ENCODE data around the gene FAM200A.
A peak's percentile ranks its signal among the peaks of the same experiment; 100 is the strongest.
"Not testable (repeated sequence)": the region's sequence is repeated elsewhere in the genome, so short reads cannot be mapped to it uniquely, and the experiment has no call there.

FAM200A gene

DNA sequence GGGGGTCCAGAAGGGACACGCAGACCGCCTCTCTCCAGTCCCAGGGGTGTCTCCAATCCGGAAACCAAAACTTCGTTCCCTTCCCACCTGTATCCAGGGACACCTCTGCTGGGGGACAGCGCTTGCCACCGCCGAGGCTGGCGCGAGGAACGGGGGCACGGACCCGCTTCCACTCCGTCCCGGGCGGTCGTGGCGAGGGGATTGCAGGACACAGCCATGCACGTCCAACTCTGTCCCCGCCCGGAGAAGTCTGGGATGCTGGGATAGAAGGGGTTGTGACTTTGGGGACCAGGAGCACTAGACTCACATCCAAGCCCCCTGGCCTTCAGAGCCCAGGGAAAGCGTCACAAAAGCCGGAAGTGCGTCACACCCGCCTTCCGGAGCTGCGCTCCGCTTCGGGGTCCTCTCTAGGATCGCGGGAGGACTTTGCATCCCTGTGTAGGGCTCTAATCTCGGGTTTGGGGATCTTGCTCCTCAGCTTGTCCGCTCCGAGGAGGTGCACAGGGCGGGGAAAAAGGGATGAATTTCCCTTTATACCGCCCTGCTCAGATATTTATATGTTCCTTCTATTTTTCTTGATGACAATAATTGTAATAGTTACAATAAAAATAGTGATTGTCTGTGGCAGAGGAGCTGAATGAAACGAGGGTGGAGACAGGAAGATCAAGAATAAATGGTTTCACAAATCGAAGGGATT lies at the start of gene FAM200A:
Gene FAM200A (minus strand): TSS at position 348 of the 697 bp plus-strand sequence. CDS start 3,707 bp downstream, outside the sequence.
- Histone ChIP-seq H3K4me1 (ENCODE audit: control insufficient read depth in 1 of 2, insufficient read depth in 2 of 2, low read length in 2 of 2) (peaks cover 0 to 15% of the 10 kb centered on the region in 2 donors), H3K4me3 (ENCODE audit: low read depth in 1 of 2, low read length in 2 of 2) (peak within 1 kb of the TSS; percentile 80 to 97), H3K27ac (ENCODE audit: low read length) (peak within 1 kb of the TSS; percentile 92), H3K27me3 (ENCODE audit: low read depth, low read length) (no peaks in the 10 kb centered on the region), H3K36me3 (ENCODE audit: control insufficient read depth in 1 of 2, insufficient read depth in 2 of 2, low read length in 2 of 2) (peaks cover 19 to 25% of the 10 kb centered on the region in 2 donors), H3K9me3 (ENCODE audit: control insufficient read depth in 1 of 2, low read length in 2 of 2) (peaks cover 0 to 5% of the 10 kb centered on the region in 2 donors)

DNA sequence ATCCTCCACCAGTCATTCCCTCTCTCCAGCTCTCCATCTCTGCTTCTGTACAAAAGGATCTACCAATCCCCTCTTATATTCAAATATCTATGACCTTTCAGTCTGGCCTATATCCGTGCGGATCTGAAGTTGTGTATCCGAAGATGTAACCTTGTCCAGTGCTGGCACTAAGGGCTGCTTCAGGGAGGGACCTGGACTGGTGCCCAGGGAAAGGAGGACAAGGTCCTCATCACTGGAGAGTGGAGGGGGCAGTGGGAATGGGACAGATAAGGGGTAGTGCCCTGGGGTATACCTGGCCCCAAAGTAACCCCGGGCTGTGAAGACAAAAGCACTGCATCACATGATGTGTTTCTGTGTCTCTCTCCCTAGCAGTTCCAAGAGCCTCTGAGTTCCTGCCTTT lies 47.9 kb upstream of the FAM200A start:
- Histone ChIP-seq H3K36me3 (ENCODE audit: control insufficient read depth in 1 of 2, insufficient read depth in 2 of 2, low read length in 2 of 2) (no peaks in the 10 kb centered on the region), H3K27ac (ENCODE audit: low read length) (no peak overlapping the region), H3K4me3 (ENCODE audit: low read depth in 1 of 2, low read length in 2 of 2) (no peak overlapping the region), H3K9me3 (ENCODE audit: control insufficient read depth in 1 of 2, low read length in 2 of 2) (no peaks in the 10 kb centered on the region), H3K4me1 (ENCODE audit: control insufficient read depth in 1 of 2, insufficient read depth in 2 of 2, low read length in 2 of 2) (no peaks in the 10 kb centered on the region), H3K27me3 (ENCODE audit: low read depth, low read length) (no peaks in the 10 kb centered on the region)

DNA sequence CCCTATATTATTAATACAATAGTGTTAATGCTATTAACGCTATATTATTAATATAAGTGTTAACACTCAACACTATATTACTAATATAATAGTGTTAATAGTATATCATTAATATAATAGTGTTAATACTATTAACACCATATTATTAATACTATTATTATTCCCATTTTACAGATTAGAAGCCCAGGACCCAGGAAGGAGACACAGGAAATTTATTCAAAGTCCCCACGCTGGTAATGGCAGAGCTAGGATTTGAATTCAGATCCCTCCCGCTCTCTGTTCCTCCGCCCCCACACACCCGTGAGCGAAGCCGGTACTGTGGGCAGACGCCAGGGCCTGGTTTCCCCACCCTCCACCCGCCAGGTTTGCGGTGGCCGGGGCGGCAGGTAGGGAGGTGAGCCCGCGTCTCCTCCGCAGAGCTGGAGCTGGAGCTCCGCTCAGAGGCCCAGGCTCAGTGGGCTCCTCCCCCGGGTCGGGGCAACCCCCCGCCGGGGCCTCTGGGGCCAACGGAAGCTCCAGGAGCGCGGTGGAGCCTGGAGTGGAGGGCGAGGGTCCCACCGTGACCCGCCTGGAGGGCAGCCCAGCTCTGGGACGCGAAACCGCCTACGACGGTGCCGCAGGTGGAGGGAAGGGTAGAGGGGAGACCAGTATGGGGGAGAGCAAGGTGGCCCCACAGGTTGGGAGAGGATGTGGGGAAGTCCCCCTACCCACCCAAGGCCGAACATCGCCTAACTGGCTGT lies 46.0 kb upstream of the FAM200A start, which contains the start of gene TMEM225B:
Gene TMEM225B (plus strand): TSS at position 506 of the 740 bp plus-strand sequence. CDS start 6,122 bp downstream, outside the sequence.
- H3K36me3 ChIP-seq (ENCODE audit: control insufficient read depth in 1 of 2, insufficient read depth in 2 of 2, low read length in 2 of 2) = no peaks in the 10 kb centered on the region
- H3K27ac ChIP-seq (ENCODE audit: low read length) = no peak within 1 kb of the TSS
- H3K4me1 ChIP-seq (ENCODE audit: control insufficient read depth in 1 of 2, insufficient read depth in 2 of 2, low read length in 2 of 2) = no peaks in the 10 kb centered on the region
- no peak within 1 kb of the TSS for H3K4me3 ChIP-seq (ENCODE audit: low read depth in 1 of 2, low read length in 2 of 2)
- no peaks in the 10 kb centered on the region for H3K9me3 ChIP-seq (ENCODE audit: control insufficient read depth in 1 of 2, low read length in 2 of 2)
- H3K27me3 ChIP-seq (ENCODE audit: low read depth, low read length) = no peaks in the 10 kb centered on the region

DNA sequence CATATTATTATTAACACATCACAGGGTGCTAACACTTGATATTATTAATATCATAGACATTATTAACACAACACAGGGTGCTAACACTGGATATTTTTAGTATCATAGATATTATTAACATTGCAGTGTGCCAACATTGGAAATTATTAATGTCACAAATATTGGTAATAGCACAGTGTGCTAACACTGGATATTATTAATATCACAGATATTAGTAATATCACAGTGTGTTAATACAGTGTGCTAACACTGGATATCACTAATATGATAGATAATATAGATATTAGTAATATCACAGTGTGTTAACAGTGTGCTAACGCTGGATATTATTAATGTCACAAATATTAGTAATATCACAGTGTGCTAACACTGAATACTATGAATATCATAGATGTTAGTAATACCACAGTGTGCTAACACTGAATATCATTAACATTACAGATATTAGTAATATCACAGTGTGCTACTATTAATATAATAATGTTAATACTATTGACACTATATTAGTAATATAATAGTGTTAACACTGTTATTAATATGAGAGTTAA lies 44.6 kb upstream of the FAM200A start:
- Histone ChIP-seq H3K27ac (ENCODE audit: low read length) (no peak overlapping the region), H3K4me3 (ENCODE audit: low read depth in 1 of 2, low read length in 2 of 2) (no peak overlapping the region), H3K27me3 (ENCODE audit: low read depth, low read length) (no peaks in the 10 kb centered on the region), H3K9me3 (ENCODE audit: control insufficient read depth in 1 of 2, low read length in 2 of 2) (no peaks in the 10 kb centered on the region), H3K4me1 (ENCODE audit: control insufficient read depth in 1 of 2, insufficient read depth in 2 of 2, low read length in 2 of 2) (no peaks in the 10 kb centered on the region), H3K36me3 (ENCODE audit: control insufficient read depth in 1 of 2, insufficient read depth in 2 of 2, low read length in 2 of 2) (no peaks in the 10 kb centered on the region)

DNA sequence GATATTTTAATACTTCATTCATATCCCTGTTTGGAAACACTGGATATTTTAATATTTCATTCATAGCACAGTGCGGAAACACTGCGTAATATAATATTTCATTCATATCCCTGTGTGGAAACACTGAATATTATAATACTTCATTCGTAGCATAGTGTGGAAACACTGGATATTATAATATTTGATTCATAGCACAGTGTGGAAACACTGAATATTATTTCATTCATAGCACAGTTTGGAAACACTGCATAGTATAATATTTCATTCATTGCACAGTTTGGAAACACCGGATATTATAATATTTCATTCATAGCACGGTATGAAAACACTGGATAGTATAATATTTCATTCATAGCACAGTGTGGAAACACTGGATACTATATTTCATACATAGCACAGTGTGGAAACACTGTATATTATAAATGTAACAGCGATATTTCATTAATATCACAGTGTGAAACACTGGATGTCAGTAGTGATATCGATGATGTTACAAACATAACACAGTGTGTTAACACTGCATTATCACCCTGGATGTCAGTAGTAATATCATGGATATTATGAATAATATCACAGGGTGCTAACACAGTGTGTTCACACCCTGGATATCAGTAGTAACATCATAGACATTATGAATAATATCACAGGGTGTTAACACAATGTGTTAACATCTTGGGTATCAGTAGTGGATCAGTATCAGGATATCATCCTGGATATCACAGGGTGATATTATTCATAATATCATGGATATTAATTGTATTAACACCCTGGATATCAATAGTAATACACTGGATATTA lies 43.2 kb upstream of the FAM200A start:
- Histone ChIP-seq H3K27me3 (ENCODE audit: low read depth, low read length) (no peaks in the 10 kb centered on the region), H3K9me3 (ENCODE audit: control insufficient read depth in 1 of 2, low read length in 2 of 2) (no peaks in the 10 kb centered on the region), H3K4me3 (ENCODE audit: low read depth in 1 of 2, low read length in 2 of 2) (no peak overlapping the region), H3K4me1 (ENCODE audit: control insufficient read depth in 1 of 2, insufficient read depth in 2 of 2, low read length in 2 of 2) (no peaks in the 10 kb centered on the region), H3K36me3 (ENCODE audit: control insufficient read depth in 1 of 2, insufficient read depth in 2 of 2, low read length in 2 of 2) (no peaks in the 10 kb centered on the region), H3K27ac (ENCODE audit: low read length) (no peak overlapping the region)

DNA sequence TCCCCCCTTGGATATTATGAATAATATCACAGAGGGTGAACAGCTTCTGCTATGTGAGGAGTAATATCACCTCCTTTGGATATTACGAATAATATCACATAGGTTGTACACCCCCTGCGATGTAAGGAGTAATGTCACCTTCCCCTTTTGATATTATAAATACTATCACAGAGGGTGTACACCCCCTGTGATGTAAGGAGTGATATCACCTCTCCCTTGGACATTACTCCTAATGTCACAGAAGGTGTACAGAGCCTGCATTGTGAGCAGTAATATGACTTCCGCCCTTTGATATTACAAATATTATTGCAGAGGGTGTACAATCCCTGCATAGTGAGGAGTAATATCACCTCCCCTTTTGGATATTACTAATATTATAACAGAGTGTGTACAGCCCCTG lies 37.0 kb upstream of the FAM200A start:
- H3K27me3 ChIP-seq (ENCODE audit: low read depth, low read length) = no peaks in the 10 kb centered on the region
- H3K4me3 ChIP-seq (ENCODE audit: low read depth in 1 of 2, low read length in 2 of 2) = no peak overlapping the region
- H3K36me3 ChIP-seq (ENCODE audit: control insufficient read depth in 1 of 2, insufficient read depth in 2 of 2, low read length in 2 of 2) = no peaks in the 10 kb centered on the region
- no peak overlapping the region for H3K27ac ChIP-seq (ENCODE audit: low read length)
- no peaks in the 10 kb centered on the region for H3K9me3 ChIP-seq (ENCODE audit: control insufficient read depth in 1 of 2, low read length in 2 of 2)
- H3K4me1 ChIP-seq (ENCODE audit: control insufficient read depth in 1 of 2, insufficient read depth in 2 of 2, low read length in 2 of 2) = no peaks in the 10 kb centered on the region

DNA sequence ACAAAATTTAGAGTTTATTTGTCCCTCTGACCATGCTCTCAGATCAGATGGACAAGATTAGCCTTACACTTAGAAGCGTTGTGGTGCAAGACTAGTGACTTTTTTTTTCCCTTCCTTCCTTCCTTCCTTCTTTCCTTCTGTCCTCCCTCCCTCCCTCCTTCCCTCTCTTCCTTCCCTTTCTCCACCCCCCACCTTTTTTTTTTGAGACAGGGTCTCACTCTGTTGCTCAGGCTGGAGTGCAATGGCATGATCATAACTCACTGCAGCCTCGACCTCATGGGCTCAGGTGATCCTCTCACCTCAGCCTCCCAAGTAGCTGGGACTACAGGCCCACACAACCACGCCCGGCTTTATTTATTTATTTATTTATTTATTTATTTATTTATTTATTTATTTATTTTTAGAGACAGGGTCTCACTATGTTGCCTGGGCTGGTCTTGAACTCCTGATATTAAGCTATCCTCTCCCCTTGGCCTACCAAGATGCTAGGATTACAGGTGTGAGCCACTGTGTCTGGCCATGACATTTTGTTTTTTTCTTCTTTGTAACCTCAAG lies 28.9 kb upstream of the FAM200A start:
- not testable (repeated sequence) for H3K27me3 ChIP-seq (ENCODE audit: low read depth, low read length); H3K4me1 ChIP-seq (ENCODE audit: control insufficient read depth in 1 of 2, insufficient read depth in 2 of 2, low read length in 2 of 2); H3K9me3 ChIP-seq (ENCODE audit: control insufficient read depth in 1 of 2, low read length in 2 of 2); H3K27ac ChIP-seq (ENCODE audit: low read length); H3K36me3 ChIP-seq (ENCODE audit: control insufficient read depth in 1 of 2, insufficient read depth in 2 of 2, low read length in 2 of 2)
- peak overlapping the region; percentile 67 to 82 for H3K4me3 ChIP-seq (ENCODE audit: low read depth in 1 of 2, low read length in 2 of 2)

DNA sequence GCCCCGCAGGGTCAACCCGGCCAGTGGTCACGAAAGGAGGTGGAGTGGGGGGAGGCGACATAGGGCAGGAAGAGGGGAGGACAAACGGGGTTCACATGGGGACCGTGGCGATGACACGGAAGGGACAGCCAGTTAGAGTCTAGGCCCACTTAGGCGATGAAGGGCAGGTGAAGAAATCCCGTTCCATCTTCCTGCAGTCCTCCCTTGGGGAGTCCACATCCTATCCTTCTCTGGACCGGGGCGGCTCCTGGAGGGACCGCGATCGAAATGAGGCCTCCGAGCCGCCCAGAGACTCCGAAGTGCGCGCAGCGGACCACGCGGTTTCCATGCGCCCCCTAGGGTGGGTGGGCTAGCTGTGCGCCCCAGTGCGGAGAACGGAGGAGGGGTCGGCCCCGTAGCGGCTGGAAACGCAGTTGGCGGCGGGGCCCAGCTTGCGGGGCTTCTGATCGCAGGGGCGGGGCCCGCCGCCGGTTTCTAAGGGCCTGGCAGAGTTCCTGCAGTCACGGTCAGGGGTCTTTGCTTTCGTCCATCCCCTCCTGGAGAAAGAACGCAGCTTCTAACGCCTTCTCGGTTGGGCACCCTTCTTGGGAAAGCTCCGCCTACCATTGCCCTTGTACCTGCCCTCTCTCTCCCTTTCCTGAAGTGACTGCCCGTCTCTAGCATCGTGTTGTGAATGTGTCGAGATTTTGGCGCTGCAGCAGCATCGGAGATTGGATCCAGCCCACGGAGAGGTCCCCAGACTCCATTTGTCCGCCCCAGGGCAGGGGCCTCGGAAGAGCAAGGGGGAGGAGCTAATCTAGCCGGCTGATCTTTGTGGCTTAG lies 28.3 kb upstream of the FAM200A start:
- peaks cover 0 to 8% of the 10 kb centered on the region in 2 donors for H3K4me1 ChIP-seq (ENCODE audit: control insufficient read depth in 1 of 2, insufficient read depth in 2 of 2, low read length in 2 of 2)
- H3K4me3 ChIP-seq (ENCODE audit: low read depth in 1 of 2, low read length in 2 of 2) = peak overlapping the region; percentile 67 to 82
- no peaks in the 10 kb centered on the region for H3K36me3 ChIP-seq (ENCODE audit: control insufficient read depth in 1 of 2, insufficient read depth in 2 of 2, low read length in 2 of 2)
- H3K9me3 ChIP-seq (ENCODE audit: control insufficient read depth in 1 of 2, low read length in 2 of 2) = no peaks in the 10 kb centered on the region
- no peak overlapping the region for H3K27ac ChIP-seq (ENCODE audit: low read length)
- no peaks in the 10 kb centered on the region for H3K27me3 ChIP-seq (ENCODE audit: low read depth, low read length)

DNA sequence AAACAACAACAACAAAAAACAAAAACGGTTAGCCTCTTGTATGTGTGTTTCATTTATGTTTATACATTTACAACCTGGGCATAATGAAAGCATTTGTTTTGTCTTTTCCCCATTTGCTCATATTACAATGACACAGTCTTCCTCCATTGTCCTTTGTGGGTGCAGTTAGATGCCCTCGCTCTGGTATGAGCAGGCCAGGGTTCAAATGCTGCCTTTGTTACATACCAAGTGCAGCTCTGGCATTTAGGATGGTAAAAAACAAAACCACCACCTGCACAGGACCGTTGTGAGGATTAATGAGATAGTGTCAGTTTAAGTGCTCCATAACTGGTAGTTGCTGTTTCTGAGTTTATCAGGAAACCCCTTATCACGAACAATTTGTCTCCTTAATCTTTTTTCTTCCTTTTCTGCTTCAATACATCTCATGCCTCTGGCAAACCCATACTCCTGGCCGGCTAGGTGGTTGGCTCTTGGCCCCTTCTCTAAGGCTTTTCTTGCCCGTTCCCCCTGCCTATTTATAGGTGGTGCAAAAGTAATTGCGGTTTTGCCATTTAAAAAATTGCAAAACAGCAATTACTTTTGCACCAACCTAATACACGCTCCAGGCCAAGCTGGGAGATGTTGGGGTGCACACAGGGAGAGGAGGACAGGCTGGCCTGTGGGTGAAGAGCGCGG lies 27.5 kb upstream of the FAM200A start:
- H3K4me3 ChIP-seq (ENCODE audit: low read depth in 1 of 2, low read length in 2 of 2) = peak overlapping the region; percentile 67 to 82
- no peaks in the 10 kb centered on the region for H3K9me3 ChIP-seq (ENCODE audit: control insufficient read depth in 1 of 2, low read length in 2 of 2)
- no peaks in the 10 kb centered on the region for H3K27me3 ChIP-seq (ENCODE audit: low read depth, low read length)
- H3K36me3 ChIP-seq (ENCODE audit: control insufficient read depth in 1 of 2, insufficient read depth in 2 of 2, low read length in 2 of 2) = no peaks in the 10 kb centered on the region
- H3K4me1 ChIP-seq (ENCODE audit: control insufficient read depth in 1 of 2, insufficient read depth in 2 of 2, low read length in 2 of 2) = peaks cover 0 to 8% of the 10 kb centered on the region in 2 donors
- no peak overlapping the region for H3K27ac ChIP-seq (ENCODE audit: low read length)

DNA sequence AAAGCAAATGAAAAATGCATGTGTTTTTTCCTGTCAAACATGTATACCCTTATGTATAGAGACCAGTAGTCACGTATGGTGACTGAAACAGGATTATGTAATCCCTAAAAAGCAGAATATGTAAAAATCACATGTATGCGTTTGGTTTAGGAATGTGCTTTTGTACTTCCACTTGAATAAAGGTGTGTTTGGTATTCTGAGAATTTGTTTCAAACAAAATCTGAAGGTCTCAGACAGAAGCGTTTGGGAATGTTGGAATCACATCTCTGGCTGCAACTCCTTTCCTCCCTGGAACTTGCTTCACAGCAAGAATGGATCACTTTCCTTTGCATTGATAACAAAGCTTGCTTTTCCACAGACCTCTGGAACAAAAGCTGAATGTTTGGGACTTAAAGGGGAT lies 24.3 kb upstream of the FAM200A start:
- Histone ChIP-seq H3K4me1 (ENCODE audit: control insufficient read depth in 1 of 2, insufficient read depth in 2 of 2, low read length in 2 of 2) (peaks cover 0 to 8% of the 10 kb centered on the region in 2 donors), H3K27ac (ENCODE audit: low read length) (no peak overlapping the region), H3K4me3 (ENCODE audit: low read depth in 1 of 2, low read length in 2 of 2) (no peak overlapping the region), H3K9me3 (ENCODE audit: control insufficient read depth in 1 of 2, low read length in 2 of 2) (no peaks in the 10 kb centered on the region), H3K27me3 (ENCODE audit: low read depth, low read length) (no peaks in the 10 kb centered on the region), H3K36me3 (ENCODE audit: control insufficient read depth in 1 of 2, insufficient read depth in 2 of 2, low read length in 2 of 2) (peaks cover 18 to 28% of the 10 kb centered on the region in 2 donors)

All from muscle layer of duodenum (tissue), 2 donors.